Stomach smooth muscle (tissue), 2 donors: ENCODE results near the gene FBXW4.
A peak's percentile ranks its signal among the peaks of the same experiment; 100 is the strongest.

Experiments
- H3K27ac ChIP-seq: one replicate; pipeline ENCODE4 v1.7.0; 2013; ENCODE audit warnings: mild to moderate bottlenecking, low read length, inconsistent platforms
- H3K27me3 ChIP-seq, 2 donors: one replicate each; pipeline ENCODE4 v1.7.0; 2013; ENCODE audit warnings: low read length in 2 of 2; ENCODE audit not compliant: insufficient read depth in 2 of 2, control insufficient read depth in 1 of 2
- H3K36me3 ChIP-seq, 2 donors: one replicate each; pipeline ENCODE4 v1.7.0; 2013; ENCODE audit warnings: low read length in 2 of 2; ENCODE audit not compliant: control insufficient read depth in 2 of 2, insufficient read depth in 2 of 2
- H3K4me1 ChIP-seq: one replicate; pipeline ENCODE4 v1.7.0; 2013; ENCODE audit warnings: low read length; ENCODE audit not compliant: control insufficient read depth, insufficient read depth
- H3K4me3 ChIP-seq, 2 donors: one replicate each; pipeline ENCODE4 v1.7.0; 2013; ENCODE audit warnings: low read length in 2 of 2
- H3K9ac ChIP-seq, 2 donors: one replicate each; pipeline ENCODE4 v1.7.0; 2013; ENCODE audit warnings: low read length in 2 of 2, mild to moderate bottlenecking in 1 of 2
- H3K9me3 ChIP-seq, 2 donors: one replicate each; pipeline ENCODE4 v1.7.0; 2013; ENCODE audit warnings: low read length in 2 of 2; ENCODE audit not compliant: control insufficient read depth in 2 of 2
- donor health status: healthy.
- donor health status: Pancreatic carcinoma.

FBXW4 gene

DNA sequence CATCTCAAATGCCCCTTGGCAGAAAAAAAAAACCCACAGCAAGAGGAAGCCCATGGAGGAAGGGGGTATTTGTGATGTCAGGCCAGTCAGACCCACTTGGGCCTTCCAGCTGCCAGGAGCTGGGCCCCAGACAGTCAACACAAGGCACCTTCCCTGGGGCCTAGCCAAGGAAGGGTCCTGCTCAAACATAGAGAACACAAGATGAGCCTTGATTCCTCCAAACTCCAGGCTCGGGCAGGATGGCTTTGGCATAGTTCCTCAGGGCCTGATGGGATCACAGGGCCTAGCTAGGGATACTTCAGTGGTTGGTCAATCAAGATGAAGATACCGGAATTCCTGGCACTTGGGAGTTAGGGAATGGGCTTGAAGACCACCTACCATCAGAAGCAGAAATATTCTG is 76.1 kb downstream of the FBXW4 start:
- Histone ChIP-seq H3K9me3 (no peaks in the 10 kb centered on the region), H3K4me1 (no peaks in the 10 kb centered on the region), H3K27ac (no peak overlapping the region), H3K36me3 (peaks cover 30 to 35% of the 10 kb centered on the region in 2 donors), H3K9ac (peak overlapping the region in 1 of 2 donors; percentile 21), H3K27me3 (no peaks in the 10 kb centered on the region), H3K4me3 (no peak overlapping the region)

DNA sequence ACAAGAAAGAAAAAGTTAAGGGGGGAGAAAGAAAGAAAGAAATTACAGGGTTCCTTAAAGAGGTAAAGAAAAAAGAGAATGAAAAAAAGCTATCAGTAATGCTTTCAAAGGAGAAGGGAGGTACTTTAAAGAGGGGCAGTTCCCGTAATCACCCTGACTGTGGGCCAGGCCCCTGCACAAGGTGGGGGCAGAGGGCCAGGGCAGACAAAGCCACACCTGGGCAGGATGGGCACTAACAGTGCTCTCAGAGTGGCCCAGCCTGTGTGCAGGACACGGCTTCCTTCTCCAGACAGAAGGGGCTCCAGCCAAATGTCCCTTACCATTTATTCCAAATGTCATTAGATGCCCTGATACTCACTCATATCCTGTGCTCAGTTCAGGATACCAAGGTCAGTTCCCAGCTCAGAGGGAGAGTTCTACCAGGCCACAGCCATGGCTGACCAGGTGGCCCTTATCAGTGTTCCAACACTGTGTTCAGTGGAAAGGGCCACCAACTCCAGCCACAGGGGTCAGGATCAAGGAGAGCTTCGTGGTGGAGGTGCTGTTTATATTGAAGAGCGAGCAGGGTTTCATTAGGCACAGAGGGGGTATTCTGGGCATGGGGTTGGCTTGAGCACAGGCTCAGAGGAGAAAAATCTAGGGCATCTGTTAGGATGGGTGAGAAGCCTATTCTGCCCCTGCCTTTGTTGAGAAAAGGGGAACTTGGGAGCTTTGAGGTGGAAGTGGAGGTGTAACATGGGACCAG is 77.0 kb downstream of the FBXW4 start:
- no peaks in the 10 kb centered on the region for H3K4me1 ChIP-seq
- peaks cover 30% of the 10 kb centered on the region in 2 donors for H3K36me3 ChIP-seq

DNA sequence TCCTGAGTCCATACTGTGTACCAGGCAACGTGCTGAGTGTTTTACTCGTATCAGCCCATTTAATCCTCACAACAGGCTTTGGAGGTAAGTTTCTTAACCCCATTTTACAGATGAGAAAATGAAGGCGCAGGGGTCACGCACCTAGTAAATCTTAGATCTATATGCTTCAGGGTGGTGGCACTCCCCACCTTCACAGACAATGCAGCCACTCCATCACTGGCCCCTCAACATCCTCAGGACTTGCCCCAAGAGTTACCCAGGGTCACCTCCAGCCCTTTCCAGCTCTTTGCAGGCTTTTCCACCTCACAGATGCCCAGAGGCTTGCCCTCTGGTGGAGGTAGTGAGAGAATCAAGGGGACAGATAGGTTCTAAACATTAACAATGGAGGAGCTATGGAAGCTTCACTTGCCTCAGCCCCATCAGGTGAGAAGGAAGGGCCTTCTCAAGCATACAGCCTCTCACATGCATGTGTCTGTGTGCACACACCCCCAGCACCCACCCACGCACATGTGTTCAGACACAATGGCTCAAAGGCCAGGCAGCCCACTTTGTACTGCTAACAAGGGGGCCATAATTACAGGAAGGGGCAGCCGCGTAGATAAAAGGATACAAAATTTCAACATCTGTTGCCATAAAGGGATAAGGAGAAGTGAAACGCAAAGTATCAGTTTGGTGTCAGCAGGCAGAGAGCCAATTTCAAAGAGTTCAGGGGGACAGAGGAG is 77.7 kb downstream of the FBXW4 start:
- Histone ChIP-seq H3K27ac (no peak overlapping the region), H3K9me3 (no peaks in the 10 kb centered on the region), H3K27me3 (no peaks in the 10 kb centered on the region), H3K36me3 (peaks cover 30% of the 10 kb centered on the region in 2 donors), H3K4me1 (no peaks in the 10 kb centered on the region), H3K4me3 (no peak overlapping the region), H3K9ac (no peak overlapping the region)

More for the DNA sequence above, 77.0 kb downstream of the FBXW4 start:
- Histone ChIP-seq H3K27ac (no peak overlapping the region), H3K9me3 (no peaks in the 10 kb centered on the region), H3K4me3 (no peak overlapping the region), H3K9ac (no peak overlapping the region), H3K27me3 (no peaks in the 10 kb centered on the region)

DNA sequence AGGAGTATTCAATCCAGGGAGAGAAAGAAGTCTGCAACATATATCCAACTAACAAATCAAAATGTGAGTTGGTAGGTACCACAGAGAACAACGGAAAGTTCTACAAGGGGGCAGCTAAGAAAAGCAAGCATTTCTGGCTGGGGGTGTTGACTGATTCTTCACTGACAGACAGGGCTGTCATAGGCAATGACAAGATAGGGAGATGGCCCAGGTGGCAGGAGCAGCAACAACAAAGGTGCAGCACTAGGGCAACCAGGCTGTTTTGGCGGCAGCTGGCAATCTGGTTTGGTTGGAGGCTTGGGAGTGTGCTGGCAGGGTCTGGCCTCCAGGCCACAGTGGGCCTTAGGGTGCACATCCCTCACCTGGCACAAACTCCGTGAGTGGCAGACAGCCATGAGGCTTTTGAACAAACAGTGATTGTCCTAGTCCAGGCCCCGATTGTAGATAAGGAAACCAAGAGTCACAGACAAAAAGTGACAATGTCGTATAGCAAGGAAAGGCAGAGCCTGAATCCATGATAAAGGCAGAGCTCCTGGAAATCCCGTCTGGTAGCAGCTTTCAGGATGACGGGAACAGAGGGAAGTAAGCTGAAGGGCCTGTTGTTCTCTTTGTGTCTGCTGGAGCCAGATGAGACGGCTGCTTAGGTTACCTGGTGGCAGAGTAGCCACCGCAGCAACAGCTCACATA is 78.4 kb downstream of the FBXW4 start:
- peaks cover 28 to 34% of the 10 kb centered on the region in 2 donors for H3K36me3 ChIP-seq
- H3K4me1 ChIP-seq, result no peaks in the 10 kb centered on the region
- no peak overlapping the region for H3K27ac ChIP-seq
- no peaks in the 10 kb centered on the region for H3K27me3 ChIP-seq
- H3K9me3 ChIP-seq, result no peaks in the 10 kb centered on the region
- no peak overlapping the region for H3K9ac ChIP-seq
- no peak overlapping the region for H3K4me3 ChIP-seq

DNA sequence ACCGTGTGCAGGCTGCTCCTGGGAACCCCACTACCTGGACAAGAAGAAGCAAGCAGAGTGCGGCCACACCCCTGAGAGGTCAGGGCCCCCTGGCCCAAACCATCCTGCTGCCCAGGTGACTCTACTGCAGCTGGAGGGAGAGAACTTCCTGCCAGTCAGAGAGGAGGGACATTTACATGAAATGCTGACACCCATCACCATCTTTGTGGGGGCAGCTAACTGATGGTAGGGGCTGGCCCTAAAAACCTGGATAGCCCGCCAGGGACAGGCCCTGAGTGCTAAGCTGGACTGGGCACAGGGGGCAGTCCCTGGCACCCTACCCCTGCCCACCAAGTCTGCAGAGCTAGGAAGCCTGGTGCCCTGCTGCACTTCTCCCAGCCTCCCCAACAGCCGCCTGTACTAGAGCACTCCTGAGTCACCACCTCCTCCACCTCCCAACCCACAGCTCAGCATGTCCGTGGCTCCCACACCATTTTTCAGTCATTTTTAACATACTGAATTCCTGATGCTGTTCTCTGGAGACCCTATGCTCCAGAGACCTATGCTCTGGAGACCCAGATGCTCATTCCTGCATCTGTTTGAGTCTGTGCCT is 79.3 kb downstream of the FBXW4 start:
- H3K36me3 ChIP-seq, result peaks cover 27 to 35% of the 10 kb centered on the region in 2 donors

DNA sequence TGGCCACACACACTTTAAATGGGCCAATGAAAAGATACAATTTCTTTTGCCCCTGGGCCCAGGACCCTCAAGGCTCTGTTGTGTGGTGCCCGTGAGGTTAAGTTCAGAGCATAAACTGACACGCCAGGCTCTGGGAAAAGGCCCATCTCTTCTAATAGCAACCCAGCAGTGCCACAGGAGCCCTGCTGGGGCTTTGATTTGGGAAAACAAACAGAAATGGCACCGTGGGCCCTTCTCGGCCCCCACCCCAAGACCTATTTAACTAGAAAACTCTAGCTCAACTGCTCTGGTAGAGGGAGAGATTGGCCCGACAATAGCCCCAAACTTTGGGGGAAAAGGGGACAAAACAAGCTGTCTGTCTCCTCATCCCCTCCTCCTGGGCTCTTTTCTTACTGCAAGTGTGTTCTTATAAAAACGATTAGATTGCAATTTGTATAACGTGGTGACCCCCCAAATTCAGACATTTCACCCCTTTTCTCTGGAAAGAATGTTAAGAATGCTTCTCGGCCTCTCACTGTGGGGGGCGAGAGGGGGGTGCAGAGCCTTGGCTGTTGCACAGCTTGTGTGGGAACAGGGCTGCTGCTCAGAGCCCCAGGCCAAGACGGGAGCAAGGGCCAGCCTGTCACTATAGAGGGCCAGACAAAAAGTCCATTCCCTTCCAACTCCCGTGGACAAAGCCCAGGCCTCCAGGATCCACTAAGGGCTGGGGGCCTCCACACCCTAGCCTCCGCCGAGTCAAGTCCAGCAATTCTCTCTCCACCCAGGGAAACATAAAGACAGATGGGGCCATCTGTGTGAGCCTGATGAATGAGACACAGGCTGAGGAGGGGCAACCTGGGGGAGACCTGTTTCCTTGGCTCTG is 80.1 kb downstream of the FBXW4 start:
- no peaks in the 10 kb centered on the region for H3K4me1 ChIP-seq
- no peak overlapping the region for H3K27ac ChIP-seq
- no peak overlapping the region for H3K4me3 ChIP-seq
- H3K9me3 ChIP-seq, result no peaks in the 10 kb centered on the region
- no peaks in the 10 kb centered on the region for H3K27me3 ChIP-seq
- no peak overlapping the region for H3K9ac ChIP-seq
- H3K36me3 ChIP-seq, result peaks cover 26 to 36% of the 10 kb centered on the region in 2 donors

More for the DNA sequence above, 79.3 kb downstream of the FBXW4 start:
- Histone ChIP-seq H3K27me3 (no peaks in the 10 kb centered on the region), H3K9ac (no peak overlapping the region), H3K27ac (no peak overlapping the region), H3K9me3 (no peaks in the 10 kb centered on the region), H3K4me1 (no peaks in the 10 kb centered on the region), H3K4me3 (no peak overlapping the region)

DNA sequence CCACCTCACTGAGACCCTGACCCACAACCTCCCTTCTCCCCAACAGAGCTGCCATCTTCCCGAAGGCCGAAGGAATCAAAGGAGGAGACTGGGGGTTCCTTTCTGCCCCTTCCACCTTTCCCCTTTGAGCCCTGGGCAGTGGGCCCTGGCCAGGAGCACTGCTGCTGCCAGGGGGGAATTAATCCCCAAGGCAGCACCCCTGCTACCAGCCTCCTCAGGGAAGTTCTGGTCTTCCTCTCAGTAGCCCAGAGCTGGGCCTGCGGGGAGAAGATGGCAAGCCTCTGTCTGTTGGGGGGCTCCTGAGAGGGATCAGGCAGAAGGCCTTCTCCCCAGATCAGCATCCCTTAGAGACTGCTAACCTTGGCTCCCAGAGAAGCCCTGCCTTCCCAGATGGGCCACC is 81.3 kb downstream of the FBXW4 start:
- Histone ChIP-seq H3K27ac (no peak overlapping the region), H3K36me3 (peaks cover 33 to 45% of the 10 kb centered on the region in 2 donors), H3K4me1 (no peaks in the 10 kb centered on the region), H3K9ac (no peak overlapping the region), H3K9me3 (no peaks in the 10 kb centered on the region), H3K4me3 (no peak overlapping the region), H3K27me3 (no peaks in the 10 kb centered on the region)

DNA sequence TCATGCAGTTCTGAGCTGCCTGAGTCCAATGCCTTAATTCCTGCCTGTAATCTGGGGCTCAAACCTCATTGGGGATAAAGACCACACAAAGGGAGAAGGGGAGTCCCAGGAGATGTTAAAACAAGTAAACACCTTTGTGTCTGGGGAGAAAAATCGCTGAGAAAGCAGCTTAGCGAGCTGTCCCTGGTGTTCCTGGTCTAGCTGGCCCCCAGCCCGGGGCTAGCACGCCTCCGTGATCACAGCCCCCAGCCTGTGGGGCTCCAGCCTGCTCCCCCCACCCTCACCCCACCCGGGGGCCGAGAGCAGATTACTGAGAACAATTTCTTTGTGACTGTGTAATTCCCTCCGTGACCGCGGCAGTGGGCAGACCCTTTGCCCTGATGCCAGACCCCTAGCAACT is 82.1 kb downstream of the FBXW4 start:
- Histone ChIP-seq H3K27ac (no peak overlapping the region), H3K4me1 (no peaks in the 10 kb centered on the region), H3K9me3 (no peaks in the 10 kb centered on the region), H3K36me3 (peaks cover 38 to 47% of the 10 kb centered on the region in 2 donors), H3K4me3 (no peak overlapping the region), H3K27me3 (no peaks in the 10 kb centered on the region), H3K9ac (no peak overlapping the region)

DNA sequence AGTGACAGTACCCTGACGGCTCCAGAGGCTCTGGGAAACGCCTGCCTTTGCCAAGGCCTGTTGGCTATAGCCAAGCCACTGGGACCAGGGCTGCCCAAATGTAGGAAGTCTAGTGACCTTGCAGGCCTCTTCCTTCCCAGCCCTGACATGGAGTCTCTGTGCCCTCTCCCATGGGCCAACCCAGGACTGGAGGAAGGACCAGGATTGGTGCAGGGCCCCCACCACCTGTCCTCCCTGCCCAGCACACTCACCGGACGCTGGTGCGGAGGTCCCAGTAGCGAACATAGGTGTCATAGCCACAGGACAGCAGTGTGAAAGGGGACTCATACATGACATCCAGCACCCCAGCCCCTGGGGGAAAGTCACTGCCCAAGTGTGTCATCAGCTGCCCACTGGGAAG is 82.9 kb downstream of the FBXW4 start:
- no peak overlapping the region for H3K4me3 ChIP-seq
- H3K36me3 ChIP-seq, result peaks cover 34 to 48% of the 10 kb centered on the region in 2 donors
- no peak overlapping the region for H3K27ac ChIP-seq
- H3K4me1 ChIP-seq, result no peaks in the 10 kb centered on the region
- H3K27me3 ChIP-seq, result no peaks in the 10 kb centered on the region
- no peaks in the 10 kb centered on the region for H3K9me3 ChIP-seq
- no peak overlapping the region for H3K9ac ChIP-seq
